Prostate gland (tissue), 2 donors: ENCODE results near the gene GPR3.

ENCODE experiments used
- POLR2A ChIP-seq: fragments of 450-650 bp; IDR thresholded peaks from one replicate; pipeline ENCODE4 v1.6.1; 2016; ENCODE audit warnings: antibody characterized with exemption, mild to moderate bottlenecking
- POLR2AphosphoS5 ChIP-seq: sonication (generic); formaldehyde crosslinking; IDR thresholded peaks from one replicate; pipeline ENCODE4 v1.6.1; 2017; ENCODE audit warnings: antibody characterized with exemption
- TF ChIP-seq, protein P1 (sequence below), 4 experiments: fragments of 200-600 bp in 2 of 4; fragments of 450-650 bp in 2 of 4; sonication (generic) in 2 of 4; IDR thresholded peaks; 1 replicate in 3 of 4; 2 replicates in 1 of 4; pipeline ENCODE4 v1.5.1; 2016 to 2019; ENCODE audit warnings: antibody characterized with exemption in 4 of 4, mild to moderate bottlenecking in 2 of 4, moderate library complexity in 2 of 4

DNA sequence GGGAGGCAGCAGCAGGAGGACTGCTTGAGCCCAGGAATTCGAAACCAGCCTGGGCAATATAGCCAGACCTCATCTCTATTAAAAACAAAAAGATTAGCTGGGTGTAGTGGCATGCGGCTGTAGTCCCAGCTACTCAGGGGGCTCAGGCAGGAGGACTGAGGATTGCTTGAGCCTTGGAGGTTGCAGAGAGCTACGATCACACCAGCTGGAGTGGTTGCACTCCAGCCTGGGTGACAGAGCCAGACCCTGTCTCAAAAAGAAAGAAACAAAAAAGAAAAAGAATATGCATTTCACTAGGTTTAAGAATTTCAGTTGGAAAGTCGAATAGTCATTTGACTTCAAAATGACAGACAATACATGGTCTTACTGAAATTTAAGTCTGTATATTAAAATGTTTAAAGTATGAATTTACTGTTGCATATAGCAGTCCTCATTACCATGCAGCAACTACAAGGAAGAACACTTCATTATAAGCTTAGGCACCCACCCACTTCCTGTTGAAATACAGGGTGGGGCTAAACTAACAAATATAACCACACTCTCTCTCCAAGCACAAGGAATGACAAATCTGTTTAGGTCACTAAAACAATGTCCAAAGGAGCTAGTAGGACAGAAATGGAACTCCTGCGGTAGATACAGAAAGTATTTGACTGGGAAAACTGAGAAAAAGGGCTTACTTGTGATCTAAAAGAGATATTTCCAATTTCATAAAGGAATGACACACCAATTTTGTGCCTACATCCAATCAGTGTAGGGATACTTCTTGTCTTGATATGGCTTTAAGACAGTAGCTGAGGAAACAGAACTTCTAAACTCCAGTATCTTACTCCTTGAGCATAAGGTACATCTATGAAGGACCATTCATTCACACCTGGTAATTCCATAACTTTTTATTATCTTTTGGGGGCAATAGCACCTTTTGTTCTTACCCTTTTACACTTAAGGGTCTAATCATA, 44.1 kb downstream of the GPR3 start:
- TF ChIP-seq, protein P1, sequence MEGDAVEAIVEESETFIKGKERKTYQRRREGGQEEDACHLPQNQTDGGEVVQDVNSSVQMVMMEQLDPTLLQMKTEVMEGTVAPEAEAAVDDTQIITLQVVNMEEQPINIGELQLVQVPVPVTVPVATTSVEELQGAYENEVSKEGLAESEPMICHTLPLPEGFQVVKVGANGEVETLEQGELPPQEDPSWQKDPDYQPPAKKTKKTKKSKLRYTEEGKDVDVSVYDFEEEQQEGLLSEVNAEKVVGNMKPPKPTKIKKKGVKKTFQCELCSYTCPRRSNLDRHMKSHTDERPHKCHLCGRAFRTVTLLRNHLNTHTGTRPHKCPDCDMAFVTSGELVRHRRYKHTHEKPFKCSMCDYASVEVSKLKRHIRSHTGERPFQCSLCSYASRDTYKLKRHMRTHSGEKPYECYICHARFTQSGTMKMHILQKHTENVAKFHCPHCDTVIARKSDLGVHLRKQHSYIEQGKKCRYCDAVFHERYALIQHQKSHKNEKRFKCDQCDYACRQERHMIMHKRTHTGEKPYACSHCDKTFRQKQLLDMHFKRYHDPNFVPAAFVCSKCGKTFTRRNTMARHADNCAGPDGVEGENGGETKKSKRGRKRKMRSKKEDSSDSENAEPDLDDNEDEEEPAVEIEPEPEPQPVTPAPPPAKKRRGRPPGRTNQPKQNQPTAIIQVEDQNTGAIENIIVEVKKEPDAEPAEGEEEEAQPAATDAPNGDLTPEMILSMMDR (IDR thresholded peaks at IDR 0.05): no peak
- TF ChIP-seq POLR2A (no peak), POLR2AphosphoS5 (peak; percentile 90)
